HepG2 (cell line): Measurements from ENCODE around the gene MED22. TPM values are rescaled to one million over a fixed set of nuclear protein-coding genes. Genes with fewer than 3 reads are reported as not detected.

Experiments
- ATAC-seq: fragments of 200-7000 bp; cut with Tn5 transposase; 3 replicates; pipeline ENCODE4 v1.9.1; 2020; ENCODE audit warnings: mild to moderate bottlenecking, moderate library complexity
- BruUV-seq: library from RNA; stranded (reverse); fragments of 400-500 nt; replicated peaks from 2 replicates; lab custom pipeline; 2021; lab: Mats Ljungman, UMichigan
- CTCF ChIA-PET: fragments of 300-600 bp; formaldehyde crosslinking; extraction: SDS; loops from one replicate; lab custom pipeline; 2021; ENCODE audit warnings: low total read pairs, inconsistent platforms, low intra/inter-chr PET ratio; lab: Yijun Ruan, JAX
- POLR2A ChIA-PET: fragments of 350-600 bp; sonication (Branson Sonifier 250); formaldehyde crosslinking; loops from one replicate; lab custom pipeline; 2020; ENCODE audit warnings: antibody characterized with exemption, inconsistent platforms; lab: Yijun Ruan, JAX
- DNase-seq: peaks from one replicate; pipeline ENCODE4 v3.0.0-alpha.2; 2015; ENCODE audit warnings: low spot score
- FAIRE-seq: peaks from 3 replicates; lab custom pipeline; 2011; peaks lifted over from hg19 to GRCh38; lab: Jason Lieb, UNC
- H2AFZ ChIP-seq: one replicate; pipeline ENCODE4 v1.6.1; 2011; ENCODE audit warnings: low read length, inconsistent platforms
- H3K27ac ChIP-seq: fragments of 300-600 bp; 3 replicates; pipeline ENCODE4 v1.8.0; 2011; ENCODE audit warnings: mixed run types, mild to moderate bottlenecking, mixed read lengths, low read length, inconsistent platforms; ENCODE audit not compliant: insufficient read depth; ENCODE audit errors: extremely low read length
- H3K27me3 ChIP-seq, 2 experiments: fragments of 200-600 bp in 1 of 2; 2 replicates in 1 of 2; 3 replicates in 1 of 2; pipeline versions ENCODE4 v1.6.0 to v1.8.0; 2011; ENCODE audit warnings: low read length in 2 of 2, mild to moderate bottlenecking in 2 of 2, moderate library complexity in 2 of 2, inconsistent platforms in 1 of 2; ENCODE audit not compliant: insufficient read depth in 2 of 2, control insufficient read depth in 1 of 2
- H3K36me3 ChIP-seq, 2 experiments: fragments of 200-600 bp in 1 of 2; replicated peaks in 1 of 2; 2 replicates in 1 of 2; 3 replicates in 1 of 2; pipeline versions ENCODE4 v1.5.1 to v1.8.0; 2011; ENCODE audit warnings: low read length in 2 of 2, inconsistent platforms in 1 of 2; ENCODE audit not compliant: insufficient read depth in 2 of 2, control insufficient read depth in 1 of 2
- H3K4me1 ChIP-seq: 2 replicates; pipeline ENCODE4 v1.5.1; 2012; ENCODE audit warnings: low read length, inconsistent platforms; ENCODE audit not compliant: insufficient read depth
- H3K4me2 ChIP-seq: 2 replicates; pipeline ENCODE4 v1.6.0; 2011; ENCODE audit warnings: low read depth, low read length, inconsistent platforms
- H3K4me3 ChIP-seq, 3 experiments: fragments of 200-600 bp in 1 of 3; sonication (generic), shearing (Covaris generic) in 1 of 3; replicated peaks in 1 of 3; 2 replicates each; pipeline ENCODE4 v1.5.1; 2011 to 2016; ENCODE audit warnings: low read length in 3 of 3, inconsistent platforms in 2 of 3, low read depth in 2 of 3, mild to moderate bottlenecking in 2 of 3, control low read depth in 1 of 3, mixed read lengths in 1 of 3; ENCODE audit not compliant: insufficient read depth in 1 of 3
- H3K79me2 ChIP-seq: one replicate; pipeline ENCODE4 v1.6.1; 2011; ENCODE audit warnings: low read length, inconsistent platforms; ENCODE audit not compliant: insufficient read depth
- H3K9ac ChIP-seq: 2 replicates; pipeline ENCODE4 v1.6.0; 2011; ENCODE audit warnings: mild to moderate bottlenecking, low read depth, low read length, inconsistent platforms; ENCODE audit not compliant: insufficient read depth
- H3K9me3 ChIP-seq: 2 replicates; pipeline ENCODE4 v1.5.1; 2012; ENCODE audit warnings: mild to moderate bottlenecking, low read length
- H4K20me1 ChIP-seq: 2 replicates; pipeline ENCODE4 v1.6.0; 2011; ENCODE audit warnings: inconsistent platforms, mild to moderate bottlenecking, low read length, moderate library complexity; ENCODE audit not compliant: insufficient read depth
- AGO2 ChIP-seq: fragments of 200-400 bp; formaldehyde crosslinking; optimal IDR thresholded peaks from 2 replicates; pipeline ENCODE3; 2017; ENCODE audit warnings: mild to moderate bottlenecking, low read depth, low read length, moderate library complexity
- ISX ChIP-seq: sonication (generic); formaldehyde crosslinking; conservative IDR thresholded peaks from 2 replicates; pipeline ENCODE4 v1.5.0; 2020; ENCODE audit warnings: missing genetic modification reagents
- MAFF ChIP-seq: IDR thresholded peaks from 2 replicates; pipeline ENCODE4 v1.6.1; 2011; ENCODE audit warnings: low read depth, low read length, improper control_type of control experiment
- MXD4 ChIP-seq: IDR thresholded peaks from 2 replicates; pipeline ENCODE4 v1.6.1; 2016; ENCODE audit warnings: mild to moderate bottlenecking, missing biosample characterization, missing genetic modification reagents
- SMYD3 ChIP-seq: sonication (generic); formaldehyde crosslinking; IDR thresholded peaks from 2 replicates; pipeline ENCODE4 v1.8.1; 2023; ENCODE audit warnings: mild to moderate bottlenecking, missing genetic modification reagents
- ZBTB39 ChIP-seq: sonication (generic); formaldehyde crosslinking; IDR thresholded peaks from 2 replicates; pipeline ENCODE4 v1.5.0; 2020; ENCODE audit warnings: missing genetic modification reagents
- ZNF124 ChIP-seq: sonication (generic); formaldehyde crosslinking; IDR thresholded peaks from 2 replicates; pipeline ENCODE4 v1.4.0; 2020; ENCODE audit warnings: missing genetic modification reagents
- ZNF30 ChIP-seq: sonication (generic); formaldehyde crosslinking; IDR thresholded peaks from 2 replicates; pipeline ENCODE4 v1.5.0; 2020; ENCODE audit warnings: mild to moderate bottlenecking, missing genetic modification reagents
- ZSCAN21 ChIP-seq: sonication (generic); formaldehyde crosslinking; IDR thresholded peaks from 2 replicates; pipeline ENCODE4 v1.8.0; 2022; ENCODE audit warnings: mild to moderate bottlenecking, missing genetic modification reagents, moderate library complexity, borderline replicate concordance
- WGBS: methylation state at CpG from one replicate; pipeline ENCODE4 v1.1.6; 2017; ENCODE audit warnings: low lambda C conversion rate; 5-methylcytosine and 5-hydroxymethylcytosine counted together
- in situ Hi-C: cut with HindIII; loops from 2 replicates; pipeline ENCODE4 v1.10.0; 2017; ENCODE audit warnings: low pct_unique_long_range_greater_than_20kb; ENCODE audit not compliant: extremely low pct_ligation_motif_present
- intact Hi-C: fragments of 100-400 bp; cut with micrococcal nuclease; formaldehyde crosslinking; loops from one replicate; pipeline ENCODE4 v1.10.0; 2022; ENCODE audit not compliant: unreplicated experiment
- polyA plus RNA-seq, 8 experiments: library from polyadenylated mRNA; depleted of rRNA in 3 of 8; stranded (reverse) in 7 of 8; unstranded in 1 of 8; fragments of >200 nt; fragmentation: Illumina TruSeq in 4 of 8; extraction: Trizol in 4 of 8; gene quantifications; 2 replicates each; pipeline versions ENCODE4 v1.2.1 to v1.2.3, GENCODE V29; 2011 to 2016; ENCODE audit warnings: low read depth in 4 of 8, missing spikeins in 1 of 8, mixed read lengths in 1 of 8; ENCODE audit not compliant: insufficient read depth in 1 of 8
- total RNA-seq, 5 experiments: library from RNA; depleted of rRNA; stranded (reverse); fragments of >200 nt; fragmentation: Illumina TruSeq; extraction: Trizol; gene quantifications; 2 replicates each; pipeline ENCODE4 v1.2.3, GENCODE V29; 2016; ENCODE audit warnings: low read depth in 1 of 5

MED22 gene
- total and polyA plus RNA-seq, 2 of the 13 experiments (the other 11 are each of a cell fraction or from before 2014, with no cell fraction given) = 15.8 to 22.1 TPM

- 0 out of 2 replicates have a peak, but pooled peaks have one; percentile 23 for TF ChIP-seq ZBTB39 (CRISPR knock-in tag)
- no peak for TF ChIP-seq SMYD3 (CRISPR knock-in tag)
- TF ChIP-seq ZNF30 = no peak
- TF ChIP-seq ZSCAN21 (CRISPR knock-in tag) = no peak
- TF ChIP-seq MXD4 (CRISPR knock-in tag) = no peak
- no peak for TF ChIP-seq MAFF
- TF ChIP-seq ISX (CRISPR knock-in tag) = no peak
- TF ChIP-seq, all 625 proteins: peak for 8
Observed at GRCh38 chr9:133355881-133356357, 8.0 kb upstream of the MED22 start (continued).

DNA sequence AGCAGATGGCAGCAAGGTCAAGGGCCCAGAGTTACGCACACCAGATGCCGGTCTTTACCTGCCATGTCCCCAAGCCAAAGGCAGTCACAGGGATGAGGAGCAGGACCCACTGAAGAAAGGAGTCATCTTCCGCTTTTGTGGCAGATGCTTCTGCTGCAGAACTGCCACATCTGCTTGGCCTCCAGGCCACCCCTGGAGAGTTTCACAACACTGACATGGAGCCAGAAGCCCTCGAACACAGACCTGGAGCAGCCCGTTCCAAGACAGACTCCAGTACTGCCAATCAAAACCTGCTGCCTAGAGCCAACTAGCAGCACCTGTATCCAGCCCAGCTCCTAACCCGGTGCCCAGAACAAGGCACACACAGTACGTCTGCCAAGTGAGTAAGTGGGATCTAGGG, 6.8 kb upstream of the MED22 start:
- Histone ChIP-seq H3K27me3 (no peaks in the 10 kb centered on the region; a peak in 1 of 5 replicates), H2AFZ (no peak overlapping the region), H3K9ac (peak overlapping the region; percentile 89; the same call in 1 of the 2 replicates), H3K4me2 (peak overlapping the region; percentile 86), H3K4me3 (peak overlapping the region in 1 of 3 experiments; percentile 91; a peak in 1 of 6 replicates), H3K4me1 (peaks cover 44% of the 10 kb centered on the region), H3K79me2 (peaks cover 15% of the 10 kb centered on the region), H3K27ac (peak overlapping the region; percentile 14), H4K20me1 (peaks cover 17% of the 10 kb centered on the region), H3K9me3 (no peaks in the 10 kb centered on the region), H3K36me3 (peaks cover 18 to 46% of the 10 kb centered on the region in 2 experiments)
- in situ Hi-C loops (loop anchor here (5.0 kb wide), 2 partner anchors 53 to 133 kb away; no protein-coding TSS in a partner anchor), intact Hi-C loops (loop anchor here (5.0 kb wide), 2 partner anchors 43 to 133 kb away; no protein-coding TSS in a partner anchor)
- ChIA-PET POLR2A (interaction anchor here (0.9 to 1.9 kb wide), 4 partner anchors 8 to 105 kb away, joined by 3 to 6 read pairs (median 4); partner anchors contain the start of gene CACFD1), CTCF (no interaction called here)
- FAIRE-seq = no peak
- no TSS peak for BruUV-seq
- ATAC-seq = no peak
- WGBS = 93% methylated on average over 4 of the region's 7 CpGs
- TF ChIP-seq AGO2 (peak; percentile 24), ZNF124 (CRISPR knock-in tag) (no peak)
- DNase-seq = no peak
